HG02870 (cell line): ENCODE results near the gene OGA.

Source experiments
- ATAC-seq: cut with Tn5 transposase; IDR thresholded peaks from one replicate; pipeline ENCODE4 v1.9.1; 2021; ENCODE audit warnings: mild to moderate bottlenecking, moderate library complexity; ENCODE audit not compliant: unreplicated experiment

OGA gene

DNA sequence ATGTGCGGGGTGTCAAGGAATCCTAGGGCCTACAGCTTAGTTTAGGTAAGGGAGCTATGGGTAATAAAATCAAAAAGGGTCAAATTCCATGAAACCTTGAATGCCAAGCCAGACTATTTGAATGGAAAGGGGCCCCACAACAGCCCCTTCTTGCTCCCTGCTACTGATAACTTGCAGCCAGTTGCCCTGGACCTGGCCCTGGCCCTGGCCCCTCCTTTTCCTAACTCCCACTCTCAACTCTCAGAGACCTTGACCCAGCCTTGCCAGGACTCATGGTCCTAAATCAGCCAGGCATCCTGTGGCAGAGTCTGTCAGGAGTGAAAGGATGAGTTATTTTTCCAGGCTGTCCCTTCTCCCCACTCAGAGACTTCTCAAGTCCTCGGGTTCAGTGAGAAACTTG, 19.5 kb upstream of the OGA start:
- ATAC-seq = no peak

DNA sequence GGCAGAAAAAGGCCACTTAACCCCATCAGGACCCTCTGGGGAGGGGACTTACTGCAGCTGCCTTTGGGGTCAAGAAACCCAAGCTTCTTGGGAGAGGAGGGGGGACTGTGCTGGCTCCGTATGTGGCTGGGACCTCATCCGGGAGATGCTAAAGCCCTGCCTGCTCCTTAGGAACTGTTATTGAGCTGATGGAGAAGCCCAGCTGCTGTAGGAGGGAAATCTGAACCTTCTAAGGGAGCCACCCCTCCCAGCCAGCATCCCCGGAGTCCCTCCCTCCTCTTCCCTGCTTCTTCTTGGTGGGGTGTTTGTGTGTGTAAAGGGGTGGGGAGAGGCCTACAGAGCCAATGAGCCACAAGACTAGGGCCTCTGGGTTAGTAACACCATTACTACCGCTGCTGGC, 17.1 kb upstream of the OGA start:
- ATAC-seq = no peak

DNA sequence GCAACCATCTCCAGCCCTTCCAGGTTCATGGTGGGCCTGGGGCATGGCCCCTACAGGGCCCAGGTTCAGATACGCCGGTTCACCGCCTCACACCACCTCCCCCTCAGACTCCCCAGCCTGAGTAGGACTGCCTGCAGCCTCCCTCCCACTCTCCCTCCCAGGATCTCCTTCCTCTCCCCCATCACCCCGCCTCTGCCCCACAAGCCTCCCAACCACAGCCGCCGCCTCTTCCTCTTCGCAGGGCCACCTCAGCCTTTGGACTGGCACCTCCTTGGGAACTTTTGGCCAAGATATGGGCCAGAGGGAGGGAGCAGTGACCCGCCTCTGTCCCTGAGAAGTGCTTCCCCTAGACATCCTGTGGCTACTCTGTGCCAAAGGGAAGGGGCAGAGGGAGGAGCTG, 16.1 kb upstream of the OGA start:
- ATAC-seq = no peak

- no peak for ATAC-seq
Measured at GRCh38 chr10:101833466-101833865, 15.2 kb upstream of the OGA start.

DNA sequence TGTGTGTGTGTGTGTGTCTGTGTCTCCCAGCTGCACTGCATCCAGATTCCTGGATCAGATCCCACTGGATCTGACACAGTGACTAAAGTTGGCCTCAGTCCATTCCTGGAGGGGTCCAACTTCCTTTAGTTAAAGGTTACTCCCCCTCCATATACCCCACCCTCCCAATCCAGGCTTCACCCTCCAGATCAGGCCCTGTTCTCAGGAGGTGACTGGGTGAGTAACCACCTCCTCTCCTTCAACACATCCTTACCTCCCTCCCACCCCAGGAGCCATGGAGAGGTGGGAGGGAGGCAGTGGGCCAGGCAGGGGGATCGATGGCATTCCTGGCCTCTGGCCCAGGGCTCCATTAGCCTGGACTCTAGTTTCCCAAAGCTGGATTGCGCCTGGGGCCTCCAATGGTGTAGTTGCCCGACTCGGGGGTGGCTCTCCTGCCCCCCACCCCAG, 14.1 kb upstream of the OGA start:
- no peak for ATAC-seq

DNA sequence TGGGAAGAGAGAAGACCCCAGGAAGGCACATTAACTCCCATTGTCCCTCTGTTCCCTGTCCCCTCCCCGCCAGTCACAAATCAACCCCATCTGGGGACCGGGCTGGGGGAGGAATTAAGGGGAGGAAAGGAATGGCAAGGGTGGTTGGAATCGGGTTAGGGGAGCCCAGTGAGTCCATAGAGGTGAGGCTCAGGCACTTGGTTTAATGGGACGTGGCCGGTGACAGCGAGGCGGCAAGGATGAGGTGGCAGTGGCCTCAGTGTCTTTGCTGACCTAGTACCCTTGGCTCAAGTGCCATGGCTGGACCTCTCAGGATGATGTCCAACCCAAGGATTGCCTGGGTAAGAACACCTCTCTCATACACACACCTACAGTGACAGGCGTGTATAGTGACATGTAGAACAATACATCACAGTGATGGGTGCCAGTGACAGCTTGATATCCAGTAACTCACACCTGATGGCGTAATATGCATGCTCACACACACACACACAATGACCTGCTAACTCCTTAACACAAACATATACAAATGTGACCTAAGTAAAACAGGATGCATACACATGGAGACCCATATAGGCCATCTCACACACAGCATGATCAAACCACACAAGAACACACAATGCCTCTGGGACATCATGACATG, 13.0 kb upstream of the OGA start:
- no peak for ATAC-seq

GRCh38 chr10:101830322-101831168, 12.3 kb upstream of the OGA start:
- peak; percentile 62 for ATAC-seq

GRCh38 chr10:101829561-101830315, 11.5 kb upstream of the OGA start:
- peak; percentile 16 for ATAC-seq

DNA sequence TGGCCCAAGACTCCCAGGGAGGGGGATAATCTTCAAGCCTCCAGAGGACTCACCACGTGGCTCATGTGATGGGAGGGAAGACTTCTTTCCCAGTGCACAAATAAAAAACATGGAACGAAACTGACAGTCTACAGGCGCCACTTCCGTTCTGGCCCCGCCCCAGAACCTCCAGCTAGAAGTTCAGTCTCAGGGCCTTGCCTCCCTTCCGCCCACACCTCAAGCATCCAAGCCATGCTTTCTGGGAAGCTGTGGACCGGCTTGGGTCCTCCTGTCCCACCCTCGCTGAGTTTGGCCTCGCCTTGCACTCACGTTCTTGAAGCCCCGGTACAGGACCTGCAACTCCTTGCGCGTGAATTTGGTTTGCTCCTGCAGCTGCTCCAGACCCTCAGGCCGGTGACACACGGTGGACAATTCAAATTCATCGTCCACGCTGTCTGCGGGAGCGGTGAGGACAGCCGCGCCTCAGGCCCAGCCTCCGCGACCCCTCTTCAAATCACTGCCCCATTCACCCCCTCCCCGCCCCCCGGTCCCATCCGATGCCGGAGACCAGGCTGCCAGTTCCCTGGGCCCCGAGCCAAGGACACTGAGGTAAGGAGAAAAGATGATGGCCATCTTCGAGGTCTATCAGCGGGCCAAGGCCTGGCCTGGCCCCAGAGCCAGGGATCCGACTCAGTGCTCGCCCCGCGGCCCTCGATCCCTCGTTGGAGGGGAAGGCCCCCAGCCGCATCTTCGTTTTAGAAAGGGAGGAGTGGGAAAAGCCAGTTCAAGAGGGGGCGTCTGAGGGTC, 10.7 kb upstream of the OGA start:
- no peak for ATAC-seq

GRCh38 chr10:101827919-101828600, 9.8 kb upstream of the OGA start:
- no peak for ATAC-seq

DNA sequence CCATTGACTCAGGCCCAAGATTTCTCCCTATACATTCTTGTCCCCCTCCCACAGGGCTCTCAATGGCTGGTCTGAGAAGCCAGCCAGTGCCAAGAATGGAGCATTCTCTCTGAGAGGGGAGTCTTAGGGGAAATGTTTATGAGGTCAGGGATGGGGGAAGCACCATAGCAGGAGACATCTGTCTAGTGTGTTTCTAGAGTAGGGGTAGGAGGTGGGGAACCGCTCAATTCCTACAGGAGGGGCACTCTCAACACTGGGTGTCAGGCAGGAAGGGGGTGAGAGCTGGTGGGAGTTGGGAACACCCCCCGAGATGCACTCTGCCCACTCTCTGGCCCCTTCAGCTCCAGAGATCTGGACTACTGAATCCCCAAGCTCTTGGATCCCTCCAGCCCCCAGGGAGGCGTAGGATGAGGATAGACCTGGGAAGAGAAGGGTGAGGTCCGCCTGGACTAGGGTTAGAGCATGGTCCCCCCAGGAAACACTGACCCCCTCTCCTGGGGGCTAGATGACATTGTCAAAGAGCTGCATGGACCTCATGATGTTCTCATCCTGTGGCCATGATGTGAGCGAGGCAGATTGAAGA, 8.7 kb upstream of the OGA start:
- no peak for ATAC-seq

- ATAC-seq = no peak
Measured at GRCh38 chr10:101824736-101825135, 6.5 kb upstream of the OGA start.

DNA sequence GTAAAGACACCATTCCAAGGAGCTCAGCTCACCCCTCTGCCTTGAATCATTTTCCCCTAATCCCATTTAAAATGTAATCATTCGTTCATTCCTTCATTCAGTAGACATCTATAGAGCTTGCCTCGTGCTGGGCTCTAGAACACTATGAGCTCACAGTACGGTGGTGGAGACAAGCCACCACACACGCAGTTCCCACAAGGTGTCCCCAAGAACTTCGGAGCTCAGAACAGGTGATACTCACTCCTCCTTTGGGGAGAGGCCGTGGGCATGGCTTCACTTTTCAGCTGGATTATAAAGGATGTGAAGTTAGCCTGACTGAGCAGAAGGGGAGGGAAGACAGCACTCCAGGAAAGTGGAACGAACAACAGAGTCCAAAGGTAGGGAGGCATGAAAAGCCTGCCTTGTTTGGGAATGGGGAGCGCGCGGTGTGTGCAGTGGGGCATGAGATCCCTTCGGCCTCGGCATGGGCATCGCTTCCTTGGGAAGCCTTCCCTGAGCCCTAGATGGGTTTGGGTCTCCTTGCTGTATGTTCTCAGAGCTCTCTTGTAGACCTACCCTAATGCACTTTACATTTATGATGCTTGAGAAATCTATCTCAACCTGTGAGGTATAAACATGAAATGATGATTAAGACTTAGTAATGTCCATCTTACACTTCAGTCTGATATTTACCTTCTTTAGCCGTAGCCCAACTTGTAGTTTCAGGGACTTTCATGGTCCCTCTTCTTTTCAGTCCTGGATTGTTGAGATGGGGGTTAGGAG, 809 bp upstream of the OGA start:
- peak; percentile 6 for ATAC-seq

DNA sequence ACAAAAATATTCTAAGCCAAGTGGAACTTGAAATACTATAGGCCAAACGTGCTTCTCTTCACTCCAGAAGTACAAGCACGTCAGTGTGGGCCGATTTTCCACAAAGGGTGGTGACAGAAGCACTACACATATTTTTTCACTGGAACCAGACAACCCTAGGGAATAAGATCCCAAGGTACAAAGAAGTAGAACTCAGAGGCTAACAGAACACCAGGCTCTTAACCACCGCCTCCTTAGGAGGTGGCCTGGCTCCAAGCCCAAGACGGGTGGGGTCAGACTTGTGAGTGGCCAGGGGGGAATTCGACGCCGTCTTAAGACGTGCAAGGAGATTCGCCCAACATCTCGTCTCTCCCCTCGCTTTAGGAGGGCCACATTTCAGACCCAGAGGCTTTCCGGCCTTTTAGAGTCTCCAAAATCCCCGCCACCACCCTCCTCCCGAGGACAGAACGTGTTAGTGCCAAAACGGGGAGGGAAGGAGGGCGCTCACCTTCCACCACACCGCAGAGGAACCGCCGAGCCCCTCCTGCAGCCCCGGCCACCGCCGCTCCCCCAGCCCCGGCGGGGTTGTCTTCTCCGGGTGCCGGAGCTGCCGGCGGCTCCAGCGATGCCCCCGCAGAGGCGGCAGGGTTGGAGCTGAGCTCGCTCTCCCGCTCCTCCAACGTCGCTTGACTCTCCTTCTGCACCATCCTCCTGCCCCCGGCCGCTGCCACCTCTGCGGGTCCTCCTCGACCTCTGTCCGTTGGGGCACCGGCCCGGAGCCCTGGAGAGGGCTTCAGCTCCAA, 716 bp downstream of the OGA start:
- no peak for ATAC-seq

- ATAC-seq = no peak
Measured at GRCh38 chr10:101816913-101817336, 1.3 kb downstream of the OGA start.

GRCh38 chr10:101816376-101816775, 1.9 kb downstream of the OGA start:
- ATAC-seq = no peak

DNA sequence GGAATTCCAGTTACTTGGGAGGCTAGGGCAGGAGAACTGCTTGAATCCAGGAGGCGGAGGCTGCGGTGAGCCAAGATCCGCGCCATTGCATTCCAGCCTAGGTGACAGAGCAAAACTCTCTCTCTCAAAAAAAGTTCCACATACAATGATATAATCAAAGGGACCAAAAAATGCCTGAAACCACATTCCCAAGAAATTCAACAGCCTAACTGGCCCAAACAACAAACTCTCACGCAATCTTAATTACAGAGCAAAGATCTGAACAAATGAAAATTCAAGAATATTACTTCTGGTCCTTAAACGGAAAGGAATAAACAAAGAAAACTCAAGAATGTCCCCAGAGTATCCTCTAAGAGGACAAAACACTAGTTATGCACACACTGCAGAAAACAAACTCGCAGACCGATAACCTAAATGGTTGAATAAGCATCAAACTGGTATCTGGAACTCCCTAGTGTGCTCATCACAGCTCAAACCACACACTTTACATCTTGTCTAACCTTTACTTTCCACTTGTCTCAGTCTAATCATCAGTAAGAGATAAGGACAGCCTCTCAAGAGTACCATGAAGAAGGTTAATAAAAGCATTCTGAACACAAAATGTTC, 3.7 kb downstream of the OGA start:
- ATAC-seq = no peak

DNA sequence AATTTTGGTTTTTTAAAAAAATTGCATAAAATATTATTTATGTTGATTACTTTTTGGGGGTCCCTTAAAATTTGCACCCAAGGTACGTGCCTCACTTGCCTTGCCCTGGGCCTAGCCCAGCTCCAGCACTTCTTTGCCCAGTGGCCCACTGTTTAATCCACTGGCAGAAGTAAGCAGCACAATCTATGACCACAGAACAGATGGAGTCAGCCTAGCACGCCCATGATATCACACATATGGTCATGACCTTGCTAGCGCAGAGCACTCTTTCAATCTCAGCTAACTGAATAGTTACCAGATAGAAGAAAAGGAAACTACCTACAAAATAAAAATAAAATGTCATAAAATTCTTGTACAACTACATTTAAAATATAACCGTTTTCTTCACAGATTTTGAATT, 5.6 kb downstream of the OGA start:
- no peak for ATAC-seq
